ENCODE data around the gene CARD9. TPM values are rescaled to one million over a fixed set of nuclear protein-coding genes. Genes with fewer than 3 reads are reported as not detected.

The CARD9 gene
- polyA plus RNA-seq, 1 of the 3 experiments (the other 2 are of a cell fraction), result 1.1 TPM

- Histone ChIP-seq H3K9me3 (no peaks in the 10 kb centered on the region), H3K27ac (ENCODE audit: low read depth in 2 of 2, low read length in 1 of 2) (no peak overlapping the region), H3K4me2 (no peak overlapping the region), H3K9me2 (no peaks in the 10 kb centered on the region), H3K36me3 (replicated peaks in 1 of 2; ENCODE audit: control insufficient read depth in 1 of 2, insufficient read depth in 2 of 2, low read length in 1 of 2) (peaks cover 0 to 33% of the 10 kb centered on the region in 2 experiments), H4K20me1 (ENCODE audit: insufficient read depth) (no peaks in the 10 kb centered on the region), H3K4me1 (ENCODE audit: control insufficient read depth in 1 of 2, insufficient read depth in 2 of 2, low read depth in 1 of 2, low read length in 1 of 2) (peaks cover 0 to 42% of the 10 kb centered on the region in 2 experiments; a peak in 1 of 4 replicates), H3K27me3 (ENCODE audit: insufficient read depth) (no peaks in the 10 kb centered on the region), H3K4me3 (ENCODE audit: low read depth in 2 of 2, low read length in 1 of 2) (no peak overlapping the region), H3F3A (replicated peaks; ENCODE audit: insufficient read depth) (no peaks in the 10 kb centered on the region), H3K9ac (no peak overlapping the region), H3K79me2 (ENCODE audit: insufficient read depth) (no peaks in the 10 kb centered on the region), H2AFZ (ENCODE audit: low read depth) (no peak overlapping the region)
- DNase-seq, result no peak
- POLR2A ChIA-PET, result no interaction called here
- TF ChIP-seq ELF1 (IDR thresholded peaks at IDR 0.05), result no peak
- no peak for TF ChIP-seq TEAD4 (IDR thresholded peaks at IDR 0.05; ENCODE audit: borderline replicate concordance, insufficient read depth)
- TF ChIP-seq GABPA (IDR thresholded peaks at IDR 0.05; ENCODE audit: low read depth), result no peak
- no peak for TF ChIP-seq JUND (IDR thresholded peaks at IDR 0.05)
- TF ChIP-seq RAD21 (IDR thresholded peaks at IDR 0.05; ENCODE audit: low read length), result no peak
- no peak for TF ChIP-seq MXI1 (IDR thresholded peaks at IDR 0.05; ENCODE audit: low read depth, low read length)
- TF ChIP-seq SIN3A (IDR thresholded peaks at IDR 0.05; ENCODE audit: borderline replicate concordance, low read depth, low read length), result no peak
- no peak for TF ChIP-seq GATA2 (CRISPR knock-in tag; IDR thresholded peaks at IDR 0.05)
- TF ChIP-seq TCF12 (IDR thresholded peaks at IDR 0.05), result no peak
- no peak for TF ChIP-seq USF2 (IDR thresholded peaks at IDR 0.05; ENCODE audit: borderline replicate concordance, low read depth, low read length)
- TF ChIP-seq NFIC (IDR thresholded peaks at IDR 0.05; ENCODE audit: borderline replicate concordance), result no peak
- TF ChIP-seq SMC3 (IDR thresholded peaks at IDR 0.05; ENCODE audit: low read depth, low read length), result no peak
- TF ChIP-seq RFX5 (IDR thresholded peaks at IDR 0.05; ENCODE audit: low read length), result no peak
- TF ChIP-seq CTCF (IDR thresholded peaks at IDR 0.05), result no peak
- CTCF ChIA-PET, result interaction anchor here (1.9 to 3.7 kb wide), 5 partner anchors 11 to 57 kb away, joined by 4 to 28 read pairs (median 14); partner anchors contain the start of genes DNLZ and SNAPC4
- WGBS (ENCODE audit: low lambda C conversion rate), result 98% methylated on average over 23 of the region's 24 CpGs
Measured at GRCh38 chr9:136343884-136344269, 29.6 kb downstream of the CARD9 start.

- Histone ChIP-seq H3K36me3 (replicated peaks in 1 of 2; ENCODE audit: control insufficient read depth in 1 of 2, insufficient read depth in 2 of 2, low read length in 1 of 2) (peaks cover 0 to 39% of the 10 kb centered on the region in 2 experiments), H3K27me3 (ENCODE audit: insufficient read depth) (no peaks in the 10 kb centered on the region), H3K4me2 (no peak overlapping the region), H3K79me2 (ENCODE audit: insufficient read depth) (no peaks in the 10 kb centered on the region), H3K4me3 (ENCODE audit: low read depth in 2 of 2, low read length in 1 of 2) (no peak overlapping the region), H3K9me3 (no peaks in the 10 kb centered on the region), H3K27ac (ENCODE audit: low read depth in 2 of 2, low read length in 1 of 2) (no peak overlapping the region; a peak in 1 of 4 replicates), H3K4me1 (ENCODE audit: control insufficient read depth in 1 of 2, insufficient read depth in 2 of 2, low read depth in 1 of 2, low read length in 1 of 2) (peaks cover 0 to 36% of the 10 kb centered on the region in 2 experiments; a peak in 1 of 4 replicates), H4K20me1 (ENCODE audit: insufficient read depth) (no peaks in the 10 kb centered on the region), H3K9ac (no peak overlapping the region), H2AFZ (ENCODE audit: low read depth) (no peak overlapping the region), H3K9me2 (no peaks in the 10 kb centered on the region), H3F3A (replicated peaks; ENCODE audit: insufficient read depth) (no peaks in the 10 kb centered on the region)
- 79% methylated on average over 4 of the region's 23 CpGs for WGBS (ENCODE audit: low lambda C conversion rate)
- CTCF ChIA-PET, result interaction anchor here (1.9 to 3.7 kb wide), 3 partner anchors 20 to 57 kb away, joined by 4 to 14 read pairs (median 11); partner anchors contain the start of genes DNLZ and SNAPC4
- no peak for DNase-seq
- POLR2A ChIA-PET, result no interaction called here
- TF ChIP-seq ZBTB33 (IDR thresholded peaks at IDR 0.05; ENCODE audit: borderline replicate concordance, low read depth), result no peak
- no peak for TF ChIP-seq REST (IDR thresholded peaks at IDR 0.05; ENCODE audit: low read depth, low read length)
- no peak for TF ChIP-seq TCF12 (IDR thresholded peaks at IDR 0.05)
- no peak for TF ChIP-seq NRF1 (IDR thresholded peaks at IDR 0.05; ENCODE audit: low read depth, low read length)
Measured at GRCh38 chr9:136343121-136343883, 30.2 kb downstream of the CARD9 start.

Measured in SK-N-SH (cell line).